Activated naive CD8-positive, alpha-beta T cell treated with anti-CD3 and anti-CD28 coated beads, Interleukin-2, amount 50 U/mL, for 24 hours (primary cell): ENCODE results near the gene PPP2R3B.
A peak's percentile ranks its signal among the peaks of the same experiment; 100 is the strongest.

Source experiments
- ATAC-seq: fragments of 150-1000 bp; cut with Tn5 transposase; one replicate; pipeline ENCODE4 v1.10.0; 2021
- DNase-seq: peaks from one replicate; pipeline ENCODE4 v3.0.0; 2021
- H3K27ac Mint-ChIP-seq: one replicate; pipeline ENCODE4 v1.8.0; 2021; ENCODE audit warnings: mild to moderate bottlenecking, mixed read lengths
- H3K27me3 Mint-ChIP-seq: one replicate; pipeline ENCODE4 v1.8.0; 2021; ENCODE audit warnings: mixed read lengths
- H3K36me3 Mint-ChIP-seq: one replicate; pipeline ENCODE4 v1.8.0; 2021; ENCODE audit warnings: low read depth, mixed read lengths
- H3K4me1 Mint-ChIP-seq: one replicate; pipeline ENCODE4 v1.8.0; 2021; ENCODE audit warnings: mixed read lengths
- H3K4me3 Mint-ChIP-seq: one replicate; pipeline ENCODE4 v1.8.0; 2021; ENCODE audit warnings: mild to moderate bottlenecking, moderate library complexity, mixed read lengths
- H3K9me3 Mint-ChIP-seq: one replicate; pipeline ENCODE4 v1.8.0; 2021; ENCODE audit warnings: mixed read lengths

PPP2R3B gene

DNA sequence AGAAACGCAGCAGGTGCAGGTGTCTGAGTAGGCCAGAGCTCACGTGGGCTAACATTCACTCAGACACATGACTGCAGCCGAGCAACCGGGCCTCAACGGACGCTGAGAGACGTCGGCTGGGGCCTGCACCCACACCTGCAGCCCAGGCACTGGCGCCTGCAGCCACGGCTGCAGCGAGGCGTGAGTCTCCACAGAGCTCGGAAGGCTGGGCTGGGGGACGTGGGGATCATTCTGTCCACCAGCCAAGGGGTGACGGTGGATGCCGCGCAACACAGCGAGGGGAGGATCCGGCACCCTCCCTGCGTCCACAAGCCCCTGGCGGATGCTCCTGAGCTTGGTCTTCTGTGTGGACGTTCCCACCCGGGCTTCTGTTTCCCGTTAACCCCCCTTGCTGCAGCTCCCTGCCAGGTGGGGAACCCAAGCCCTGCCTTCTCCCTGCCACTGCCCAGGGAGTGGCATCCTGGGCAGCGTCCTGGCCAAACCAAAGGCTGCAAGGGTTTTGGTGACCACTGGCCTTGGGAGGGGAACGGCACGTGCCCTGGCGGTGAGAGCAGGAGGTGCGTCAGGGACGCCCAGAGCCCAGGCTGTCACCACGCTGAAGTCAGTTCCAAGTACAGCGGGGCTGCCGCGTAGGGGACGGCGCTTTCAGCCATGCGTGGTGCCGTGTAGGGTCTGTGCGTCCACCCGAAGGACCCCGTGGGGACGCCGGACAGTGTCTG, 16.3 kb downstream of the PPP2R3B start:
- Mint-ChIP-seq H3K36me3 (peaks cover 4% of the 10 kb centered on the region), H3K27me3 (peaks cover 24% of the 10 kb centered on the region), H3K27ac (no peak overlapping the region), H3K9me3 (no peaks in the 10 kb centered on the region), H3K4me3 (no peak overlapping the region), H3K4me1 (peaks cover 30% of the 10 kb centered on the region)
- ATAC-seq, result no peak
- no peak for DNase-seq

DNA sequence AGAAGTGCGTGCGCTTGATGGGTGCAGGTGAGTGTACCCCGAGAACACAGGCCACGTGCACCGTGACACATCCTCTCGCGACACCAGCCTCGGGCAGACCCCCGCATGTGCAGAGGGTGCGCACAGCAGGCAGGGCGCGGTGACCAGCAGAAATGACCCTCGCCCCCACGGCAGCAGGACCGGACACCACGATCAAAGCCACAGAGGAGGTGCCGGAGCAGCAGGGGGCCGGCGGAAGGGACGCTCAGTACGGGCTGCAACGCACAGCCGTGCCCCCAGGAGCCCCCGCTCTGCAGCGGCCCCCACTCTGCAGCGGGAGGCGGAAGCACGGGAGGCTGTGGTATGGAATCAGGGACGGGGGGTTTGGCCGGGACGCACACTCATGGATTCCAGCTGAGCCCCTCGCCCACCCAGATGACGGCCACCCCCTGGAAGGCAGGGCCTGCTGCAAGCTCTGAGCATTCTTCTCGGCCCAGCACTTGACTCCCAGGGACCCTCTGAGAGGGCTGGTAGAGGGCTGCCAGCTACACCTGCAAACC, 17.1 kb downstream of the PPP2R3B start:
- Mint-ChIP-seq H3K36me3 (peaks cover 4% of the 10 kb centered on the region), H3K4me3 (no peak overlapping the region), H3K27ac (no peak overlapping the region), H3K9me3 (no peaks in the 10 kb centered on the region), H3K4me1 (peaks cover 25% of the 10 kb centered on the region), H3K27me3 (peaks cover 17% of the 10 kb centered on the region)
- ATAC-seq (no peak), DNase-seq (no peak)

DNA sequence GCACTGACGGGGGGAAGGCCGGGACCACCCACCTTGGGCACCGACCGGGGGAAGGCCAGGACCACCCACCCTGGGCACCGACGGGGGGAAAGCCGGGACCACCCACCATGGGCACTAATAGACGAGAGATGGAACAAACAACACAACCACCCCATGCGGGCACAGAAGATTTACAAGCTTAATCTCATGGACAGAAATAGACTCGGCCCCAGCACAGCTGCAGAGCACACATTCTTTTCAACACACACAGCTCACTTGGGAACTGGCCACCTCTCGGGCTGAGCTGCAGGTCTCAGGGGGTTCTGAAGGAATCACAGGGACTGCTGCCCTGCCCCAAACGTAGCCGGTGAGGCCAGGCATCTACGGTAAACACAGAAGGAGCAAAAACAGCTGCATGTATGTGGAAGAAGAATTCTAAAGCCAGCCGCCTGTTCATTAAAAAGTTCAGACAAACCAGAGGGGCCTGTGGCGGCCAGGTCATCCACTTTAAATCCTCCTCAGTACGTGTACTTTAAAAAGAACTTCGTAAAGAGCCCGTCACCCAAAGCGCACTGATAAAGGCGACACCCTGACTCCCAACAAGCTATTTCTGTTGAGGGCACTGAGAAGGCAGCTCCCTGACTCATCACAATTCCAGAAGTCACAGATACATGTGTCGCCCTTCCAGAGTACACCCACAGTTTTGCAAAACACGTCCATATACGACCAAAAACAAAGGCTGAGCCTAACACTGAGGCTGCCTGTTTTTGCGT, 17.7 kb downstream of the PPP2R3B start:
- Mint-ChIP-seq H3K4me3 (no peak overlapping the region), H3K36me3 (peaks cover 4% of the 10 kb centered on the region), H3K4me1 (peaks cover 20% of the 10 kb centered on the region), H3K27ac (no peak overlapping the region), H3K27me3 (peaks cover 13% of the 10 kb centered on the region), H3K9me3 (no peaks in the 10 kb centered on the region)
- DNase-seq (no peak), ATAC-seq (no peak)

DNA sequence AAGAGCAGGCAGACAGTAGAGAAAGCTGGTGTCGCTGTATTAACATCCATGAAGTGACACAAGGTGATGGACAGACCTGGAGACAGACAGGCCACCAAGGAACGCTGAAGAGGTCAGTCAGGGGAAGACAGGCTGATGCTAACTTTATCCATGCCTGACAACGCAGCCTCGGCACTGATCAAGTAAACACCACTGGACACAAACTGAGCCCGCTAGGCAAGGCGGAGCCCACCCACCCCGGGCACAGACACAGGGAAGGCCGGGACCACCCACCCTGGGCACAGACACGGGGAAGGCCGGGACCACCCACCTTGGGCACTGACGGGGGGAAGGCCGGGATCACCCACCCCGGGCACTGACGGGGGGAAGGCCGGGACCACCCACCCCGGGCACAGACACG, 18.8 kb downstream of the PPP2R3B start:
- no peaks in the 10 kb centered on the region for H3K9me3 Mint-ChIP-seq
- no peak for ATAC-seq
- no peak overlapping the region for H3K27ac Mint-ChIP-seq
- peaks cover 6% of the 10 kb centered on the region for H3K36me3 Mint-ChIP-seq
- H3K27me3 Mint-ChIP-seq, result peaks cover 11% of the 10 kb centered on the region
- no peak for DNase-seq
- peaks cover 15% of the 10 kb centered on the region for H3K4me1 Mint-ChIP-seq
- H3K4me3 Mint-ChIP-seq, result no peak overlapping the region

DNA sequence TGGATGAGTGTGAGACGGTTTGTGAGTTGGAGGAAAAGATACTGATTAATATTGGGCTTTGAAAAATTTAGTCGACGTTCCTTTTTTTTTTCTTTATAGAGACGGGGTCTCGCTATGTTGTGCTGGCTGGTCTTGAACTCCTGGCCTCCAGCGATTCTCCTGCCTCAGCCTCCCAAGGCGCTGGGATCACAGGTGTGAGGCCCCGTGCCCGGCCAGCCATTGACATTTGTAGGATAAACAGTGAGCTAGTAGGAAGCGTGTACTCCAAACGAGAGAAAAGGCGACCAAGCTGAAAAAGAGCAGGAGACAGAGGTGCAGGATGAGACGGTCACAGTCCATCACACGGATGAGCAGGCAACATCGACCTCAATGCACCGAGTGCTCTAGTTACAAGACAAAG, 19.4 kb downstream of the PPP2R3B start:
- Mint-ChIP-seq H3K27ac (no peak overlapping the region), H3K27me3 (peaks cover 8% of the 10 kb centered on the region), H3K36me3 (peaks cover 7% of the 10 kb centered on the region), H3K9me3 (no peaks in the 10 kb centered on the region), H3K4me3 (no peak overlapping the region), H3K4me1 (peaks cover 13% of the 10 kb centered on the region)
- ATAC-seq, result no peak
- no peak for DNase-seq

DNA sequence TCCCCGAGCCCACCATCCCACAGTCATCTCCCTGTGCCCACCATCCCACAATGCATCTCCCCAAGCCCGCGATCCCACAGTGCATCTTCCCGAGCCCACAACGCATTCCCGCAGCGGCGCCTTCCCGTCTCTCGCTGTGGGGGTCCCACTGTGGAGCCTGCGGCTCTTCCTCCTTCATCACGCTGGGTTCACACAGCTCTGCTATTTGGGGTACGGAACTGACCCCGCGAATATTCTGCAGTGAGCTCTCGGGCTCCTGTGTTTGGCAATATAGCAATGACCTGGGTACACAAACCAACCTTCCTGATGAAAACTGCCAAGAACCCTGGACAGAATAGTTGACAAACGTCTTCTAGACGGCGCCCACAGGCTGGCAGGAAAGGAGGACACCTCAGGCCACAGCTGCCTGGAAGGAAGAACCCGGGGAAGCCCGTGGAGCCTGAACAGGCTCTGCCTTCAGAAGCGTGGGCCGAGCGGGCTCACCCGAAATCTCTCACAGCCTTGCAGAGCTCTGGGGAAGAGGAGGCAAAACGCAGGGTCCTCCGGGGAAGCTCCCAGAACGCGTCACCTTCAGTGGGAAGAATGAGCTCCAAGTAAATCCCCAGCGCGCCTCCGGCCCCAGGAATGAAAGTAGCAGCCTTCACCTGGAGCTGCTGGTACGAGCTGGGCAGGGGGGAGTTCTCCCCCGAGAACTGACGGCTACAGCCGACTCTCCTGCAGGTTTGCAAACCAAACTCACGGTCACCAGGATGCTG, 22.9 kb downstream of the PPP2R3B start:
- H3K27ac Mint-ChIP-seq, result no peak overlapping the region
- no peak for DNase-seq
- H3K27me3 Mint-ChIP-seq, result no peaks in the 10 kb centered on the region
- ATAC-seq, result no peak
- no peaks in the 10 kb centered on the region for H3K9me3 Mint-ChIP-seq
- H3K36me3 Mint-ChIP-seq, result peaks cover 33% of the 10 kb centered on the region
- H3K4me1 Mint-ChIP-seq, result no peaks in the 10 kb centered on the region
- no peak overlapping the region for H3K4me3 Mint-ChIP-seq

DNA sequence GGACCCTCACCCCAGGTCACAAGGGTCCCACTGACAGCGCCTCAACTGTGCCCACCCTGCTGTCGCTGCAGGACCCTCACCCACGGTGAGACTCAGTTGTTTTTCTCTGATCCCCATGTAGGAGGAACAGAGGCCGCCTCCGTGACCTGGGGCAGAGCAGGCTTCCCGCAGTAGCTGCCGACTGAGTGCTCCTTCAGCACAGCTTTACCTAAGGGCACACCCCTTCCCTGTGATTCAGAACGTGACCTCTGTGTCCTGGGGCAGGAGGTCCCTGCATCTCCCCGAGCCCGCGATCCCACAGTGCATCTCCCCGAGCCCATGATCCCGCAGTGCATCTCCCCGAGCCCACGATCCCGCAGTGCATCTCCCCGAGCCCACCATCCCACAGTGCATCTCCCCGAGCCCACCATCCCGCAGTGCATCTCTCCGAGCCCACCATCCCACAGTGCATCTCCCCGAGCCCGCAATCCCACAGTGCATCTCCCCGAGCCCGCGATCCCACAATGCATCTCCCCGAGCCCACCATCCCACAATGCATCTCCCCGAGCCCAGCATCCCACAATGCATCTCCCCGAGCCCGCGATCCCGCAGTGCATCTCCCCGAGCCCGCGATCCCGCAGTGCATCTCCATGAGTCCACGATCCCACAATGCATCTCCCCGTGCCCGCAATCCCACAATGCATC, 23.6 kb downstream of the PPP2R3B start:
- DNase-seq (no peak), ATAC-seq (no peak)
- H3K27me3 Mint-ChIP-seq, result no peaks in the 10 kb centered on the region
- H3K4me3 Mint-ChIP-seq, result no peak overlapping the region
- no peaks in the 10 kb centered on the region for H3K9me3 Mint-ChIP-seq
- no peaks in the 10 kb centered on the region for H3K4me1 Mint-ChIP-seq
- no peak overlapping the region for H3K27ac Mint-ChIP-seq
- peaks cover 38% of the 10 kb centered on the region for H3K36me3 Mint-ChIP-seq

DNA sequence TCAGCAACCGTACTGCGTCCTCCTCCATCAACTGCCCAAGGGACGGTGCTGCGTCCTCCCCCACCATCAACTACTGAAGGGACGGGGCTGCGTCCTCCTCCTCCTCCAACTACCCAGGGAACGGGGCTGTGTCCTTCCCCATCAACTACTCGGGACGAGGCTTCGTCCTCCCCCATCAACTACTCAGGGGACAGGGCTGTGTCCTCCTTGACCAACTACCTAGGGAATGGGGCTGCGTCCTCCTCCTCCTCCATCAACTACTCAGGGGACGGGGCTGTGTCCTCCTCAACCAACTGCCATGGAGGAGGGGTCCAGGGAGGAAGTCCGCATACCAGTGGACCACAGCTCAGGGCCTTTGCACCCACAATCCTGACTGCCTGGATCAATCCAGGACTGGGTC, 24.4 kb downstream of the PPP2R3B start:
- no peak for DNase-seq
- no peak overlapping the region for H3K4me3 Mint-ChIP-seq
- no peak for ATAC-seq
- peaks cover 4% of the 10 kb centered on the region for H3K9me3 Mint-ChIP-seq
- peaks cover 6% of the 10 kb centered on the region for H3K4me1 Mint-ChIP-seq
- no peak overlapping the region for H3K27ac Mint-ChIP-seq
- no peaks in the 10 kb centered on the region for H3K27me3 Mint-ChIP-seq
- H3K36me3 Mint-ChIP-seq, result peaks cover 43% of the 10 kb centered on the region

DNA sequence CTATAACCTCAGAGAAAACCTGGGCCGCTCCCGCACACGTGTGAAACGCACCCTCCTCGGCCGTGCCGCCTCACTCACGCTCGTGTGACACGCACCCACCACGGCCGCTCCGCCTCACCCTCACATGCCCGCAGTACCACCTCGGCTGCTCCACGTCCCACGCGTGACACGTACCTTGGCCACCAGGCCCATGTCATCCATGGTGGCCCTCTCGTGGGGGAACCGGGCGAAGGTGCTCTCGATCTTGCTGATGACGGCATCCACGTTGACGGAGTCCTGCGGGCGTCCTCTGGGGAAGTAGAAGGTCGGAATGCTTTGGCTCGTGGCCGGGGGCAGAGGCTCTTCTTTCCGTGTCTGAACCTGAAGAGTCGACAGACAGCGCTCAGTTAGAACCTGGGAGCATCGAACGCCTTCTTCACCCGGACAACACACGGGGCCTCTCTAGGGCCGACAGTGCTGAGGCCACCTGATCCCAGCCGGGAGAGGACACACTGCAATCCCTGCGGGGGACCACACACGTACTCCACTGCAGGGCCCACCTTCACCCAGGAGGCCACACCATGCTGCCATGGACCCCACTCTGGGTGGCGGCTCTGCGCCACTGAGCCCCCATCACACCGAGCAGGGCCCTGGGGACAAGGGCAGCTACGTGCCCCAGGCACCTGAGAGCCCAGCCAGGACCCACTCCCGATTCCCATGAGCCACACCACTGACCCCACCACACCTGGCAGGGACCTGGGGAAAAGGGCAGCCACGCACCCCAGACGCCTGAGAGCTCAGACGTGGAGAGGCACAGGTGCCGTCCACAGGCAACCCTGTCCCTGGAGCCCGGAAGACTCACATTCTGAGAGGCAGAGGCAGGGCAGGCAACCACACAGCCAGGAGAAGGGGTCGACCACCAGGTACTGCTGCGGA, 25.2 kb downstream of the PPP2R3B start:
- H3K27ac Mint-ChIP-seq, result no peak overlapping the region
- peaks cover 5% of the 10 kb centered on the region for H3K9me3 Mint-ChIP-seq
- DNase-seq (no peak), ATAC-seq (no peak)
- H3K4me1 Mint-ChIP-seq, result peaks cover 14% of the 10 kb centered on the region
- no peaks in the 10 kb centered on the region for H3K27me3 Mint-ChIP-seq
- H3K36me3 Mint-ChIP-seq, result peaks cover 49% of the 10 kb centered on the region
- no peak overlapping the region for H3K4me3 Mint-ChIP-seq

DNA sequence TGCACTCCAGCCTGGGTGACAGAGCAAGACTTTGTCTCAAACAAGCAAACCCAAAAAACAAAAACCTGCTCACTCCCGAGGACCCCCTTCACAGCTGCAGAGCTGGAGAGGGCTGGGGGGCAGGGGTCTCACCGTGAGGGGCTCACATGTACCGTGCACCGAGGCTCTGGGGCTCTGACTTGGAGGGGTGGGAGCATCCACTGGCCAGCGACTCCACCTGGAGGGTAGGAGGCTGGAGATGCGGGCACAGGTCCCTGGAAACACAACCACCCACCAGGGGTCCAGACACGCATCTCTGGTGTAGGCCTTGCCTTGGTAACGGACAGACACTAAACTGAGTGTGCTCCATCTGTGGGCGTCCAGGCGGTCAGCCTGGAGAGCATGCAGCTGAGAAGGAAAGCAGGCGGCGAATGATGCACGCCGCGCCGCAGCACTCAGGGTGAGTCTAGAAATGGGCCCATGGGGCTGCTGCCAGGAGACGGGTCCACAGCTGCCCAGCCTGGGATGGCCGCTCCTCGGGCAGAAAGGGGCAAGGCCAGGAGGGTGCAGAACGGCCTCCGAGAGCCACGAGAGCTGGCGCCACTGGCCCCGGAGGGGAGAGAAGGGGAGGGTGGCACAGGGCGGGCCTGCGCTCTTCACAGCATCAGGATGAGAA, 26.1 kb downstream of the PPP2R3B start:
- peaks cover 5% of the 10 kb centered on the region for H3K9me3 Mint-ChIP-seq
- peaks cover 17% of the 10 kb centered on the region for H3K4me1 Mint-ChIP-seq
- H3K4me3 Mint-ChIP-seq, result no peak overlapping the region
- H3K36me3 Mint-ChIP-seq, result peaks cover 53% of the 10 kb centered on the region
- DNase-seq (no peak), ATAC-seq (no peak)
- no peaks in the 10 kb centered on the region for H3K27me3 Mint-ChIP-seq
- H3K27ac Mint-ChIP-seq, result no peak overlapping the region

DNA sequence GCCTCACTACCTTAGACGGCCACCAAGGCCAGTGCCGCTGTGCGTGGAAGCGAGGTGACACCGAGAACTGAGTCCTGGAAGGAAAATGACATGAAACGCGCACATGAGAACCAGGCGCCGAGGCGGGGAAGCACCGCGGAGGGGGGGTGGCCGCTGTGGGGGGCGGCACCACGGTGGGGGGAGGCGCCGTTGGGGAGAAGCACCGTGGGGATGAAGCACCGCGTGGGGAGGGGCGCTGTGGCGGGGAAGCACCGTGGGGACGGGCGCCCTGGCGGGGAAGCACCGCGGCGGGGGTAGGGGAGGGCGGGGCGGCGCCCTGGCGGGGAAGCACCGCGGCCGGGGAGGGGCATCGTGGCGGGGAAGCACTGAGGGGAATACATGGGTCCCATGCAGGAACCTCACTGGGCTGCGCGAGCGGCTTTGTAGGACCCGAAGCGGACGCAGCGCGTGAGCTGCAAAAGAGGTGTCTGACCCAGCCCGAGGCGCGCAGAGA, 28.0 kb downstream of the PPP2R3B start:
- Mint-ChIP-seq H3K36me3 (peaks cover 59% of the 10 kb centered on the region), H3K4me3 (no peak overlapping the region), H3K27me3 (no peaks in the 10 kb centered on the region), H3K9me3 (peaks cover 5% of the 10 kb centered on the region), H3K27ac (no peak overlapping the region), H3K4me1 (peaks cover 20% of the 10 kb centered on the region)
- no peak for DNase-seq
- ATAC-seq, result no peak

DNA sequence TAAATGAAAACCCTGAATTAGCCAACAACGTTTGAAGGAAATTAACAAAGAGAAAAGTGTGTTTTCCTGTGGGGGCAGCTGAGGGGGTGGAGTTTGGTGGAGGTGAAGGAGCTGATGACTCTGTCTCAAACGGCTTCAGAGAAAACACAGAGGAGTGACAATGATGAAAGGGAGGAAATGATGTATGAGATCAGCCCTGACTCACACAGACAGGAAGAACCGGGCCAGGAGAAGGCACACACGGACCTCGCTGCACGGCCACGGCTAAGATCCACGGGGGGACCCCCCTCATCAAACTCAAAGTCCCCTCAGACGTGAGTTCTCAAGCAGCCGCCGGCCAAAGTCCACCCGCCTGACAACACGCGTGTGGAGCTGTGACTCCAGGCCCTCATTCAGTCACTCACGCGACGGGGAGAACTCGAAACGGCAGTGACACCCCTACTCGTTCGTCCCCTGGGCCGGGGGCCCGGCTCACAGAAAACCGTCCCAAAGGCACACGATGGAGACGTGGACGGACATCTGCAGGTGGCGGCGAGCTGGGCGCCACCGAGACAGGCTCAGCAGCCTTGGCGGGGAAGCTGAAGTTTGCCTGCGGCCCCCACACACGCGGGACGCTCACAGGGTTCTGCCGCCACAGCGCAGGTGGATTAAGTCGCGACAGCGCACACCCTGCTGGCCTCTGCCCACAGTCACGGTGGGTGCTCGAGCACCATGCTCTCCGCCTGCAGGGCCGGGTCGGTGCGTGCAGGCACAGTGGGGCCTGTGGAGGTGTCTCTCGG, 28.8 kb downstream of the PPP2R3B start:
- Mint-ChIP-seq H3K4me1 (peaks cover 20% of the 10 kb centered on the region), H3K4me3 (peak overlapping the region; percentile 29), H3K27me3 (no peaks in the 10 kb centered on the region), H3K9me3 (peaks cover 5% of the 10 kb centered on the region), H3K27ac (peak overlapping the region; percentile 90), H3K36me3 (peaks cover 56% of the 10 kb centered on the region)
- peak; percentile 92 for ATAC-seq
- peak; percentile 25 for DNase-seq
